Uterus (tissue), 2 donors: ENCODE results near the gene NECAB2.

Source experiments
- POLR2A ChIP-seq, 2 donors: fragments of 450-650 bp; IDR thresholded peaks; one replicate each; pipeline ENCODE4 v1.6.1; 2016; ENCODE audit warnings: antibody characterized with exemption in 2 of 2, mild to moderate bottlenecking in 1 of 2, moderate library complexity in 1 of 2
- TF ChIP-seq, protein P1 (sequence below), 4 experiments: fragments of 200-600 bp in 2 of 4; fragments of 450-650 bp in 2 of 4; sonication (generic) in 2 of 4; IDR thresholded peaks; one replicate each; pipeline ENCODE4 v1.5.1; 2016 to 2019; ENCODE audit warnings: antibody characterized with exemption in 4 of 4, mild to moderate bottlenecking in 2 of 4, moderate library complexity in 1 of 4

DNA sequence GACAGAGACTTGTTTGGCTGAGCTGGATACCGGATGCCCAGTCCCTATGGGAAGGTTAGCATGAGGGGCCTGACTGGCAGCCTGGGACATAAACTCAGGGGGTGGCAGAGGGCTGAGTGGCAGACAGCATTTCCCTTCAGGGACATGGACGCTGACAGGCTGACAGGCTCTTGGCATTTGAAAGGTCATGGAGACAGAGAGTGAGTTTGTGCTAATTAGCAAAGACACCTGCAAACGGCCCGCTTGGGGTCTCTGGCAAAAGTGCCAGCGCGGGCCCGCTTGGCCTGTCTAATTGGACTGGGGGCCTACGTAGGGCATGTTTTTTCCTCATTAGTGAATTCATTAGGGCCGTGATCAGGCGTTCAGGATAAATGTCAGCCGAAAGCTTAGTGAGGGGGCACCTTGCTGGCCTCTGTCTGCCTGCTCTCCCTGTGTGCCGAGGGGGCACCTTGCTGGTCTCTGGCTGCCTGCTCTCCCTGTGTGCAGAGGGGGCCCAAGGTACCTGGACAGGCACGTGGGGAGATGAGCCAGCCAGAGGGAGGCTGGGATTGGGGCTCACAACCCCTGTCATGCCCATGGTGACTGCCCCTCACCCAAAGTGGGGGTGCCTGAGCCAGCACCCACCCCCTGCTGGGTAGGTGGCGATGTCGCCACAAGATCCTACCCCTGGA is 7.7 kb downstream of the NECAB2 start:
- TF ChIP-seq, protein P1, sequence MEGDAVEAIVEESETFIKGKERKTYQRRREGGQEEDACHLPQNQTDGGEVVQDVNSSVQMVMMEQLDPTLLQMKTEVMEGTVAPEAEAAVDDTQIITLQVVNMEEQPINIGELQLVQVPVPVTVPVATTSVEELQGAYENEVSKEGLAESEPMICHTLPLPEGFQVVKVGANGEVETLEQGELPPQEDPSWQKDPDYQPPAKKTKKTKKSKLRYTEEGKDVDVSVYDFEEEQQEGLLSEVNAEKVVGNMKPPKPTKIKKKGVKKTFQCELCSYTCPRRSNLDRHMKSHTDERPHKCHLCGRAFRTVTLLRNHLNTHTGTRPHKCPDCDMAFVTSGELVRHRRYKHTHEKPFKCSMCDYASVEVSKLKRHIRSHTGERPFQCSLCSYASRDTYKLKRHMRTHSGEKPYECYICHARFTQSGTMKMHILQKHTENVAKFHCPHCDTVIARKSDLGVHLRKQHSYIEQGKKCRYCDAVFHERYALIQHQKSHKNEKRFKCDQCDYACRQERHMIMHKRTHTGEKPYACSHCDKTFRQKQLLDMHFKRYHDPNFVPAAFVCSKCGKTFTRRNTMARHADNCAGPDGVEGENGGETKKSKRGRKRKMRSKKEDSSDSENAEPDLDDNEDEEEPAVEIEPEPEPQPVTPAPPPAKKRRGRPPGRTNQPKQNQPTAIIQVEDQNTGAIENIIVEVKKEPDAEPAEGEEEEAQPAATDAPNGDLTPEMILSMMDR (IDR thresholded peaks at IDR 0.05) = no peak
- no peak for TF ChIP-seq POLR2A (IDR thresholded peaks at IDR 0.05)
